OCI-LY3 (cell line): ENCODE results near the gene TMED5.

ENCODE experiments used
- H2AFZ ChIP-seq: fragments of 200-600, 300-600 bp; shearing (Covaris generic); 2 replicates; pipeline ENCODE4 v1.6.0; 2014; ENCODE audit warnings: antibody characterized with exemption, low read depth, low read length
- H3K27ac ChIP-seq: fragments of 200-600, 300-600 bp; sonication (generic); 2 replicates; pipeline ENCODE4 v1.5.1; 2014; ENCODE audit warnings: mild to moderate bottlenecking, low read length, moderate library complexity, mixed read lengths
- H3K27me3 ChIP-seq: fragments of 200-600, 300-600 bp; sonication (generic); 2 replicates; pipeline ENCODE4 v1.6.1; 2014; ENCODE audit warnings: low read depth, low read length, mixed read lengths
- H3K36me3 ChIP-seq: fragments of 200-600, 300-600 bp; sonication (generic); replicated peaks from 2 replicates; pipeline ENCODE3; 2014; ENCODE audit warnings: low read depth, low read length, mixed read lengths
- H3K4me1 ChIP-seq: fragments of 300-600, 200-600 bp; sonication (generic); 2 replicates; pipeline ENCODE4 v1.6.1; 2014; ENCODE audit warnings: low read length, mixed read lengths
- H3K4me2 ChIP-seq: fragments of 200-600, 300-600 bp; sonication (generic); 2 replicates; pipeline ENCODE4 v1.6.1; 2014; ENCODE audit warnings: low read length, mixed read lengths
- H3K4me3 ChIP-seq: fragments of 300-600, 200-600 bp; sonication (generic); 2 replicates; pipeline ENCODE4 v1.5.1; 2014; ENCODE audit warnings: antibody characterized with exemption, mild to moderate bottlenecking, low read length, moderate library complexity
- H3K79me2 ChIP-seq: fragments of 300-600, 200-600 bp; shearing (Covaris generic); 2 replicates; pipeline ENCODE4 v1.6.1; 2014; ENCODE audit warnings: mild to moderate bottlenecking, low read length, mixed read lengths
- H3K9ac ChIP-seq: fragments of 300-600, 200-600 bp; shearing (Covaris generic); 2 replicates; pipeline ENCODE4 v1.6.0; 2014; ENCODE audit warnings: mild to moderate bottlenecking, low read length, moderate library complexity
- H3K9me3 ChIP-seq: fragments of 200-600, 300-600 bp; shearing (Covaris generic); 2 replicates; pipeline ENCODE4 v1.6.1; 2014; ENCODE audit warnings: low read length, mixed read lengths; ENCODE audit not compliant: insufficient read depth
- H4K20me1 ChIP-seq: fragments of 200-600, 300-600 bp; sonication (generic); 2 replicates; pipeline ENCODE4 v1.6.1; 2016; ENCODE audit warnings: low read length, mixed read lengths; ENCODE audit not compliant: insufficient read depth
- EZH2phosphoT487 ChIP-seq: fragments of 200-600 bp; shearing (Covaris generic); IDR thresholded peaks from 2 replicates; pipeline ENCODE4 v1.6.1; 2018; ENCODE audit warnings: antibody characterized with exemption, mixed run types, low read depth
- TF ChIP-seq, protein P1 (sequence below): fragments of 200-600, 300-600 bp; sonication (generic); IDR thresholded peaks from 2 replicates; pipeline ENCODE4 v1.5.1; 2014; ENCODE audit warnings: antibody characterized with exemption, low read length, low read depth

TMED5 gene

DNA sequence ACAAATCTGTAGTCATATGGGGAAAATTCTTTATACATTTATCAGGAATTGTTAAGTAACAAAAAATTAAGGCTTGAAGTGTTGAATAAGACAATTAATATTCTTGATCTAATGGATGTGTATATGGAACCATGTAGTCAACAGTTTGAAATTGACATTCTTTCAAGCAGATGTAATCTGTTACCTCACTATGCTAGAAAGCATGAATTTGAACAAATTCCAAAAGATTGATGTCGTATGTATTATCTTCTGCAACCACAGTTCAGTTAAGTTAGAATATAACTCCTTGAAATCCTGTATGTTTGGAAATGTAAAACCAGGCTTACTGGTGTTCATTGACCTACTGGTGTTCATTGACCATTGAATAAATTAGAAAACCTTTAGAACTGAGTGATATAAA, 16.4 kb upstream of the TMED5 start:
- Histone ChIP-seq H4K20me1 (no peaks in the 10 kb centered on the region), H3K27me3 (no peaks in the 10 kb centered on the region), H3K36me3 (peaks cover 21% of the 10 kb centered on the region), H3K4me2 (no peak overlapping the region), H3K27ac (no peak overlapping the region), H3K79me2 (no peaks in the 10 kb centered on the region), H2AFZ (no peak overlapping the region), H3K9me3 (no peaks in the 10 kb centered on the region), H3K4me1 (peaks cover 9% of the 10 kb centered on the region; the same call in 1 of the 2 replicates), H3K4me3 (no peak overlapping the region), H3K9ac (no peak overlapping the region)
- TF ChIP-seq EZH2phosphoT487, result no peak
- TF ChIP-seq, protein P1, sequence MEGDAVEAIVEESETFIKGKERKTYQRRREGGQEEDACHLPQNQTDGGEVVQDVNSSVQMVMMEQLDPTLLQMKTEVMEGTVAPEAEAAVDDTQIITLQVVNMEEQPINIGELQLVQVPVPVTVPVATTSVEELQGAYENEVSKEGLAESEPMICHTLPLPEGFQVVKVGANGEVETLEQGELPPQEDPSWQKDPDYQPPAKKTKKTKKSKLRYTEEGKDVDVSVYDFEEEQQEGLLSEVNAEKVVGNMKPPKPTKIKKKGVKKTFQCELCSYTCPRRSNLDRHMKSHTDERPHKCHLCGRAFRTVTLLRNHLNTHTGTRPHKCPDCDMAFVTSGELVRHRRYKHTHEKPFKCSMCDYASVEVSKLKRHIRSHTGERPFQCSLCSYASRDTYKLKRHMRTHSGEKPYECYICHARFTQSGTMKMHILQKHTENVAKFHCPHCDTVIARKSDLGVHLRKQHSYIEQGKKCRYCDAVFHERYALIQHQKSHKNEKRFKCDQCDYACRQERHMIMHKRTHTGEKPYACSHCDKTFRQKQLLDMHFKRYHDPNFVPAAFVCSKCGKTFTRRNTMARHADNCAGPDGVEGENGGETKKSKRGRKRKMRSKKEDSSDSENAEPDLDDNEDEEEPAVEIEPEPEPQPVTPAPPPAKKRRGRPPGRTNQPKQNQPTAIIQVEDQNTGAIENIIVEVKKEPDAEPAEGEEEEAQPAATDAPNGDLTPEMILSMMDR, result no peak

DNA sequence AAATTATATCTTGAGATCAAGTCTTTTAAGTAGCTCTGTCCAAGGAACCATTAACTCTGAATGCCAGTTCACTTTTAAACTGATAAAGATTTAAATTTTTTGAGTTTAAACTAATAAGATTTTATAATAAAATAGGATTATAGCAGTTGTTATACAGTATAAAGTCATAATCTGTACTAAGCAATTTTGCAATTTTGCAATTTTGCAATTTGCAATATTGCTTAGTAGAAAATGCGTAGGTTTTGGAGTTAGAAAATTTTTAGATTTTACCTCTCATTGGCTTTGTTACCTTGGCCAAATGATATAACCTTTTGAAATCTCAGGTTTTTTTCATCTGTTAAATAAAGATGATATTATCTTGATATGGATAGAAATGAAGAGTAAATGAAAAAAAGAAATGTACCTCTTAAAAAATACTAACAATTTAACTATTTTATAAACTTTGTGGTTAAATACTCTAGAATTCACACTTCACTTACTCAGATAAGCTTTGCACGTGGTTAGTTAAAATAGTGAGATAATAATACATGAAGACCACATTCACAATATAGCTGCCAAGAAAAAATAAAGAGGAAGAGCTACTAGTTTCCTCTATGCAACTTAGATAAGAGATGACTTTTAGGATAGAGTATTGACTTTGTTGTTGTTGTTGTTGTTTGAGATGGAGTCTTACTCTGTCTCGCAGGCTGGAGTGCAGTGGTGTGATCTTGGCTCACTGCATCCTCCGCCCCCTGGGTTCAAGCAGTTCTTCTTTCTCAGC, 14.2 kb upstream of the TMED5 start:
- Histone ChIP-seq H3K79me2 (no peaks in the 10 kb centered on the region), H3K4me1 (peaks cover 9% of the 10 kb centered on the region; the same call in 1 of the 2 replicates), H3K9ac (no peak overlapping the region), H2AFZ (no peak overlapping the region), H3K36me3 (peaks cover 21% of the 10 kb centered on the region), H3K27me3 (no peaks in the 10 kb centered on the region), H4K20me1 (no peaks in the 10 kb centered on the region), H3K27ac (no peak overlapping the region), H3K9me3 (no peaks in the 10 kb centered on the region), H3K4me2 (no peak overlapping the region), H3K4me3 (no peak overlapping the region)
- TF ChIP-seq, protein P1, result no peak
- TF ChIP-seq EZH2phosphoT487, result no peak

DNA sequence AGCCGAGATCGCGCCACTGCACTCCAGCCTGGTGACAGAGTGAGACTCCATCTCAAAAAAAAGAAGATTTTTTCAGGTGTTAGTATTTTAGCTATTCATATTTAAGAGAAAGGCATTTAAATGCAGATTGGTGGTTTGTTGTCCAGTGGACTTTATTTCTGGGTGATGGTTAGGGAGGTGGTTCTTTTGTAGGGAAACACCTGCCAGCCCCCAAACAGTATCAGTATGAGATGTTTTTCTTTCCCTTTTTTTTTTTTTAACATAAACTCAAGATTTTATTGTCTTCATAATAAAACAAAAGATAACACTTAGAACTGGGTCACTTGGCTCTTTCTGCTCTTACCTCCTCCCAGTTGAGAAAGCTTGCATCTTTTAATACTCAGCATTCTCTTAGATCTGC, 10.2 kb upstream of the TMED5 start:
- Histone ChIP-seq H3K79me2 (peaks cover 3% of the 10 kb centered on the region; the same call in 1 of the 2 replicates), H3K9ac (no peak overlapping the region), H3K4me2 (no peak overlapping the region), H3K4me1 (peaks cover 12% of the 10 kb centered on the region), H2AFZ (no peak overlapping the region), H3K27me3 (no peaks in the 10 kb centered on the region), H3K36me3 (peaks cover 13% of the 10 kb centered on the region), H3K9me3 (no peaks in the 10 kb centered on the region), H4K20me1 (no peaks in the 10 kb centered on the region), H3K27ac (no peak overlapping the region), H3K4me3 (no peak overlapping the region)
- TF ChIP-seq, protein P1, result no peak
- TF ChIP-seq EZH2phosphoT487, result no peak

DNA sequence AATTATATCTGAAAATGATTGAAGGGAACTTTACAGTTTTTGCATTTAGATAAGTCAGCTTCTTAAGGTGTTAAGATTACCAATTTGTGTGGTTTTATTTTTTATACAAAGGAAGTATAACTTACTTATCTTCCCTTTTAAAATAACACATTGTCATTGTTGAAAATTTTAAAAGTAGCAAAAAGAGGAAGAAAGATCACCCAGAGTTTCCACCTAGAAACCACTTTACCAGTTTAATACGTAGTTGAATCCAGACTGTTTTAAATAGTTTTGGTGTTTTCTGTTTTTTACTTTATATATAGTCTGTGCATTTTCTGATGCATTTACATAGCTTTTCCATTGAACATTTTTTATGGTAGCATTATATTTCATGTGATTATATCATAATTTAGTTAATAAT, 6.5 kb upstream of the TMED5 start:
- H3K27ac ChIP-seq, result no peak overlapping the region
- H3K79me2 ChIP-seq, result peaks cover 21% of the 10 kb centered on the region
- H3K27me3 ChIP-seq, result no peaks in the 10 kb centered on the region
- peaks cover 14% of the 10 kb centered on the region for H3K4me1 ChIP-seq
- no peak overlapping the region for H2AFZ ChIP-seq
- H4K20me1 ChIP-seq, result no peaks in the 10 kb centered on the region
- H3K4me3 ChIP-seq, result no peak overlapping the region
- H3K4me2 ChIP-seq, result peak overlapping the region; percentile 10
- H3K36me3 ChIP-seq, result peaks cover 8% of the 10 kb centered on the region
- TF ChIP-seq EZH2phosphoT487, result no peak
- TF ChIP-seq, protein P1, result no peak
- no peak overlapping the region for H3K9ac ChIP-seq
- no peaks in the 10 kb centered on the region for H3K9me3 ChIP-seq
